ENCODE data around the gene TIMM13. TPM values are rescaled to one million over a fixed set of nuclear protein-coding genes. Genes with fewer than 3 reads are reported as not detected.

TIMM13 gene
- total and polyA plus RNA-seq, 2 of the 8 experiments (the other 6 are each of a cell fraction or from before 2014, with no cell fraction given) = 270 to 275 TPM

- TF ChIP-seq HDAC2 (IDR thresholded peaks at IDR 0.05; ENCODE audit: borderline replicate concordance in 1 of 2, low read depth in 2 of 2, low read length in 2 of 2) (no peak), CREB1 (IDR thresholded peaks at IDR 0.05) (peak; percentile 95), MAX (IDR thresholded peaks at IDR 0.05) (peak; percentile 95)
Measured at GRCh38 chr19:2427429-2428320, at the start of gene TIMM13 (continued).

All from H1 (cell line).